Loucy (cell line): Measurements from ENCODE around the gene CYP4V2.

Experiments
- EZH2phosphoT487 ChIP-seq: fragments of 200-600 bp; IDR thresholded peaks from 2 replicates; pipeline ENCODE4 v1.6.1; 2018; ENCODE audit warnings: antibody characterized with exemption, mild to moderate bottlenecking, moderate library complexity, borderline replicate concordance
- TF ChIP-seq, protein P1 (sequence below): fragments of 200-600 bp; sonication (generic); conservative IDR thresholded peaks from 2 replicates; pipeline ENCODE4 v1.5.1; 2014; ENCODE audit warnings: mild to moderate bottlenecking, antibody characterized with exemption, low read length

DNA sequence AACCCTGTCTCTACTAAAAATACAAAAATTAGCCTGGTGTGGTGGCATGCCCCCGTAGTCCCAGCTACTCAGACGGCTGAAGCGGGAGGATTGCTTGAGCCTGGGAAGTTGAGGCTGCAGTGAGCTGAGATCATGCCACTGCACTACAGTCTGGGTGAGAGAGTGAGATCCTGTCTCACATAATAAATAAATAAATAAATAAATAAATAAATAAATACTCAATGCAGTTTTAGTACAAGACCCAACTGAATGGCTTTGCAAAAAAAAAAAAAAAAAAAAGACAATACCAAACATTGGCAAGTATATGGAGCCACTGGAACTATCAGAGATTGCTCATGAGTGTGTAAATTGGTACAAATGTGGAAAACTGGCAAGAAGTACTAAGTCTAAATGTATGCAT is 3.3 kb upstream of the CYP4V2 start:
- TF ChIP-seq, protein P1, sequence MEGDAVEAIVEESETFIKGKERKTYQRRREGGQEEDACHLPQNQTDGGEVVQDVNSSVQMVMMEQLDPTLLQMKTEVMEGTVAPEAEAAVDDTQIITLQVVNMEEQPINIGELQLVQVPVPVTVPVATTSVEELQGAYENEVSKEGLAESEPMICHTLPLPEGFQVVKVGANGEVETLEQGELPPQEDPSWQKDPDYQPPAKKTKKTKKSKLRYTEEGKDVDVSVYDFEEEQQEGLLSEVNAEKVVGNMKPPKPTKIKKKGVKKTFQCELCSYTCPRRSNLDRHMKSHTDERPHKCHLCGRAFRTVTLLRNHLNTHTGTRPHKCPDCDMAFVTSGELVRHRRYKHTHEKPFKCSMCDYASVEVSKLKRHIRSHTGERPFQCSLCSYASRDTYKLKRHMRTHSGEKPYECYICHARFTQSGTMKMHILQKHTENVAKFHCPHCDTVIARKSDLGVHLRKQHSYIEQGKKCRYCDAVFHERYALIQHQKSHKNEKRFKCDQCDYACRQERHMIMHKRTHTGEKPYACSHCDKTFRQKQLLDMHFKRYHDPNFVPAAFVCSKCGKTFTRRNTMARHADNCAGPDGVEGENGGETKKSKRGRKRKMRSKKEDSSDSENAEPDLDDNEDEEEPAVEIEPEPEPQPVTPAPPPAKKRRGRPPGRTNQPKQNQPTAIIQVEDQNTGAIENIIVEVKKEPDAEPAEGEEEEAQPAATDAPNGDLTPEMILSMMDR = no peak
- TF ChIP-seq EZH2phosphoT487 = no peak
